NCI-H774 (cell line): ENCODE data around the gene GLYAT.

ENCODE experiments used
- DNase-seq: peaks from one replicate; lab custom pipeline; 2025; lab: John Stamatoyannopoulos, UW

Gene GLYAT

GRCh38 chr11:58731819-58732218, at the start of gene GLYAT:
GLYAT (minus strand) TSS chr11:58731943; CDS start chr11:58724496, 7,447 bp downstream.
- no peak for DNase-seq

GRCh38 chr11:58781345-58781744, 49.6 kb upstream of the GLYAT start:
- DNase-seq = no peak

GRCh38 chr11:58780578-58780977, 48.8 kb upstream of the GLYAT start:
- DNase-seq = no peak

- no peak for DNase-seq
These were observed 45.4 kb upstream of the GLYAT start for GRCh38 chr11:58776891-58777710.

- no peak for DNase-seq
These were observed 43.4 kb upstream of the GLYAT start for GRCh38 chr11:58775066-58775708.

- no peak for DNase-seq
These were observed 42.4 kb upstream of the GLYAT start for GRCh38 chr11:58774164-58774593.

- DNase-seq = no peak
These were observed 41.6 kb upstream of the GLYAT start for GRCh38 chr11:58773337-58773736.

- no peak for DNase-seq
These were observed 40.9 kb upstream of the GLYAT start for GRCh38 chr11:58772329-58773285.

GRCh38 chr11:58771458-58771855, 39.7 kb upstream of the GLYAT start:
- no peak for DNase-seq

GRCh38 chr11:58770627-58771457, 39.1 kb upstream of the GLYAT start:
- DNase-seq = no peak

GRCh38 chr11:58770166-58770565, 38.4 kb upstream of the GLYAT start:
- no peak for DNase-seq

- no peak for DNase-seq
These were observed 37.6 kb upstream of the GLYAT start for GRCh38 chr11:58769308-58769707.

GRCh38 chr11:58768137-58768536, 36.4 kb upstream of the GLYAT start:
- DNase-seq = no peak

- DNase-seq = no peak
These were observed 33.3 kb upstream of the GLYAT start for GRCh38 chr11:58765078-58765477.

- no peak for DNase-seq
These were observed 31.4 kb upstream of the GLYAT start for GRCh38 chr11:58763120-58763490.

- no peak for DNase-seq
These were observed 30.8 kb upstream of the GLYAT start for GRCh38 chr11:58762284-58763119.

GRCh38 chr11:58757439-58757838, 25.7 kb upstream of the GLYAT start:
- no peak for DNase-seq

GRCh38 chr11:58745705-58746364, 14.1 kb upstream of the GLYAT start:
- DNase-seq = no peak

GRCh38 chr11:58744988-58745704, 13.4 kb upstream of the GLYAT start:
- DNase-seq = no peak
